ENCODE measurements around the gene SLC9A9. TPM values are rescaled to one million over a fixed set of nuclear protein-coding genes. Genes with fewer than 3 reads are reported as not detected.

Gene SLC9A9
- polyA plus RNA-seq, 1 donor (not counting 4 experiments of a cell fraction or from before 2014, with no cell fraction given): 5.2 TPM

DNA sequence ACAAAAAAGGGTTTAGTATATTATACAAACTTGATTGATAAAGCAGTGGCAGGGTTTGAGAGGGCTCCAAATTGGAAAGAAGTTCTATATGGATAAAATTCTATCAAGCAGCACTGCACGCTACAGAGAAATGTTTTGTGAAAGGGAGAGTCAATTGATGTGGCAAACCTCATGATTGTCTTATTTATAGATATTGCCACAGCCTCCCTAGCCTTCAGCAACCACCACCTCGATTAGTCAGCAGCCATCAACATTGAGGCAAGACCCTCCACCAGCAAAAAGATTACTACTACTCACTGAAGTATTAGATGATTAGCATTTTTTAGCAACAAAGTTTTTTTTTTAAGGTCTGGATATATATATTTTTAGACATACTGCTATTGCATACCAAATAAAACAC, 432.0 kb downstream of the SLC9A9 start:
- Histone ChIP-seq H3K4me1 (ENCODE audit: control insufficient read depth, extremely low read depth, insufficient read depth, low read length) (no peaks in the 10 kb centered on the region), H3K4me3 (ENCODE audit: control insufficient read depth in 2 of 3, extremely low read depth in 1 of 3, insufficient read depth in 2 of 3, low read depth in 1 of 3, low read length in 3 of 3) (no peak overlapping the region), H2AFZ (ENCODE audit: control insufficient read depth, low read length) (no peak overlapping the region), H3K27me3 (ENCODE audit: control insufficient read depth, extremely low read depth, insufficient read depth, low read length) (no peaks in the 10 kb centered on the region), H3K79me2 (ENCODE audit: control insufficient read depth, insufficient read depth, low read length) (no peaks in the 10 kb centered on the region), H3K9me3 (ENCODE audit: control insufficient read depth, low read depth, low read length) (no peaks in the 10 kb centered on the region), H3K36me3 (ENCODE audit: control insufficient read depth in 2 of 2, extremely low read depth in 1 of 2, insufficient read depth in 2 of 2, low read length in 2 of 2) (no peaks in the 10 kb centered on the region), H3K9me1 (ENCODE audit: control insufficient read depth, extremely low read depth, insufficient read depth, low read length) (no peaks in the 10 kb centered on the region), H3K27ac (ENCODE audit: control insufficient read depth, insufficient read depth, low read length) (no peak overlapping the region), H3K4me2 (ENCODE audit: control insufficient read depth, extremely low read depth, insufficient read depth, low read depth, low read length) (no peak overlapping the region), H3K9ac (ENCODE audit: control insufficient read depth, extremely low read depth, insufficient read depth, low read length) (no peak overlapping the region), H4K20me1 (ENCODE audit: control insufficient read depth, extremely low read depth, insufficient read depth, low read length) (no peaks in the 10 kb centered on the region)
- dilution Hi-C loops (cut with MboI; ENCODE audit: extremely low pct_ligation_motif_present, low sequenced_read_pairs): no loop called here
- no peak for TF ChIP-seq EZH2 (IDR thresholded peaks at IDR 0.05; ENCODE audit: low read length)
- TF ChIP-seq, protein P1, sequence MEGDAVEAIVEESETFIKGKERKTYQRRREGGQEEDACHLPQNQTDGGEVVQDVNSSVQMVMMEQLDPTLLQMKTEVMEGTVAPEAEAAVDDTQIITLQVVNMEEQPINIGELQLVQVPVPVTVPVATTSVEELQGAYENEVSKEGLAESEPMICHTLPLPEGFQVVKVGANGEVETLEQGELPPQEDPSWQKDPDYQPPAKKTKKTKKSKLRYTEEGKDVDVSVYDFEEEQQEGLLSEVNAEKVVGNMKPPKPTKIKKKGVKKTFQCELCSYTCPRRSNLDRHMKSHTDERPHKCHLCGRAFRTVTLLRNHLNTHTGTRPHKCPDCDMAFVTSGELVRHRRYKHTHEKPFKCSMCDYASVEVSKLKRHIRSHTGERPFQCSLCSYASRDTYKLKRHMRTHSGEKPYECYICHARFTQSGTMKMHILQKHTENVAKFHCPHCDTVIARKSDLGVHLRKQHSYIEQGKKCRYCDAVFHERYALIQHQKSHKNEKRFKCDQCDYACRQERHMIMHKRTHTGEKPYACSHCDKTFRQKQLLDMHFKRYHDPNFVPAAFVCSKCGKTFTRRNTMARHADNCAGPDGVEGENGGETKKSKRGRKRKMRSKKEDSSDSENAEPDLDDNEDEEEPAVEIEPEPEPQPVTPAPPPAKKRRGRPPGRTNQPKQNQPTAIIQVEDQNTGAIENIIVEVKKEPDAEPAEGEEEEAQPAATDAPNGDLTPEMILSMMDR (optimal IDR thresholded peaks at IDR 0.05 in 1 of 3, IDR thresholded peaks at IDR 0.05 in 1 of 3, conservative IDR thresholded peaks at IDR 0.05 in 1 of 3; ENCODE audit: extremely low read depth in 1 of 3, insufficient read depth in 2 of 3, low read length in 3 of 3): no peak
- no peak for DNase-seq (ENCODE audit: low read depth, low spot score)
- no peak for FAIRE-seq

DNA sequence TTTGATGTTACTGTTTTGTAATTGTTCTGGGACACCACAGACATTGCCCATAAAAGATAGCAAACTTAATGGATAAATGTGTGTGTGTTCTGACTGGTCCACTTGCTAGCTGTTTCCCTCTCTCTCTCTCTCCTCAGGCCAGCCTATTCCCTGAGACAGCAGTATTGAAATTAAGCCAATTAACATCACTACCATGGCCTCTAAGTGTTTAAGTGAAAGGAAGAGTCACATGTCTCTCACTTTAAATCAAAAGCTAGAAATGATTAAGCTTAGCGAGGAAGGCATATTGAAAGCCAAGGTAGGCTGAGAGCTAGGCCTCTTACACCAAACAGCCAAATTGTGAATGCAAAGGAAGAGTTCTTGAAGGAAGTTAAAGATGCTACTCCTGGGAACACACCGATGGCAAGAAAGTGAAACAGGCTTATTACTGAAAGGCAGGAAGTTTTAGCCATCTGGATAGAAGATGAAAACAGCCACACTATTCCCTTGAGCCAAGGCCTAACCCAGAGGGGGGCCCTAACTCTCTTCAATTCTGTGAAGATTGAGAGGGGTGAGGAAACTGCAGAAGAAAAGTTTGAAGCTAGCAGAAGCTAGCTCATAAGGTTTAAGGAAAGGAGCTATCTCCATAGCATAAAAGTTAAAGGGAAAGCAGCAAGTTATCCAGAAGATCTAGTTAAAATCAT, 433.6 kb downstream of the SLC9A9 start:
- Histone ChIP-seq H3K9ac (ENCODE audit: control insufficient read depth, extremely low read depth, insufficient read depth, low read length) (no peak overlapping the region), H2AFZ (ENCODE audit: control insufficient read depth, low read length) (no peak overlapping the region), H3K9me1 (ENCODE audit: control insufficient read depth, extremely low read depth, insufficient read depth, low read length) (no peaks in the 10 kb centered on the region), H3K36me3 (ENCODE audit: control insufficient read depth in 2 of 2, extremely low read depth in 1 of 2, insufficient read depth in 2 of 2, low read length in 2 of 2) (no peaks in the 10 kb centered on the region), H3K4me2 (ENCODE audit: control insufficient read depth, extremely low read depth, insufficient read depth, low read depth, low read length) (no peak overlapping the region), H3K9me3 (ENCODE audit: control insufficient read depth, low read depth, low read length) (no peaks in the 10 kb centered on the region), H3K4me1 (ENCODE audit: control insufficient read depth, extremely low read depth, insufficient read depth, low read length) (no peaks in the 10 kb centered on the region), H3K27me3 (ENCODE audit: control insufficient read depth, extremely low read depth, insufficient read depth, low read length) (no peaks in the 10 kb centered on the region), H3K27ac (ENCODE audit: control insufficient read depth, insufficient read depth, low read length) (no peak overlapping the region), H4K20me1 (ENCODE audit: control insufficient read depth, extremely low read depth, insufficient read depth, low read length) (no peaks in the 10 kb centered on the region), H3K4me3 (ENCODE audit: control insufficient read depth in 2 of 3, extremely low read depth in 1 of 3, insufficient read depth in 2 of 3, low read depth in 1 of 3, low read length in 3 of 3) (no peak overlapping the region), H3K79me2 (ENCODE audit: control insufficient read depth, insufficient read depth, low read length) (no peaks in the 10 kb centered on the region)
- FAIRE-seq (no peak), DNase-seq (ENCODE audit: low read depth, low spot score) (no peak)
- TF ChIP-seq, protein P1 (optimal IDR thresholded peaks at IDR 0.05 in 1 of 3, IDR thresholded peaks at IDR 0.05 in 1 of 3, conservative IDR thresholded peaks at IDR 0.05 in 1 of 3; ENCODE audit: extremely low read depth in 1 of 3, insufficient read depth in 2 of 3, low read length in 3 of 3): no peak
- TF ChIP-seq EZH2 (IDR thresholded peaks at IDR 0.05; ENCODE audit: low read length): no peak
- dilution Hi-C loops (cut with MboI; ENCODE audit: extremely low pct_ligation_motif_present, low sequenced_read_pairs): no loop called here

Measured in keratinocyte (primary cell).